HG02571 (cell line): Measurements from ENCODE around the gene RASD2.

Experiments
- ATAC-seq: cut with Tn5 transposase; IDR thresholded peaks from one replicate; pipeline ENCODE4 v1.9.1; 2021; ENCODE audit warnings: mild to moderate bottlenecking, moderate library complexity; ENCODE audit not compliant: unreplicated experiment

Gene RASD2

DNA sequence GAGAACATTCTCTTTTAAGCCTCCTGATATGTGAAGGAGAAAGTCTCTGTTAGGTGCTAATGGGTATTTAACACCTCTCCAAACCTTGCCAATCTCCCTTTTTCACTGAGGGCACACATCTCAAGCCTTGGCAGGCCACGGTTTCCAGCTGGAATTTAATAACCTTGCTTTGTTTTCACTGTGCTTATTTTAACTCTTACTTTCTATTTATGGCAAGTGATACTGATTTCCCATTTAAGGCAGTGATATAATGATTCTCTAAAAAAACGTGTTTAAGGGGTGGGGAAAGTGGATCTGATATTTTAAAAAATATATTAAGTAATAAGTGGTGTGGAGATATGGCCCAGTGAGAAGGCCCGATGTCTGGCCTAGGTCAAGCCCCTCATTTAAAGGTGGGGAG is 1.1 kb upstream of the RASD2 start:
- ATAC-seq: no peak

DNA sequence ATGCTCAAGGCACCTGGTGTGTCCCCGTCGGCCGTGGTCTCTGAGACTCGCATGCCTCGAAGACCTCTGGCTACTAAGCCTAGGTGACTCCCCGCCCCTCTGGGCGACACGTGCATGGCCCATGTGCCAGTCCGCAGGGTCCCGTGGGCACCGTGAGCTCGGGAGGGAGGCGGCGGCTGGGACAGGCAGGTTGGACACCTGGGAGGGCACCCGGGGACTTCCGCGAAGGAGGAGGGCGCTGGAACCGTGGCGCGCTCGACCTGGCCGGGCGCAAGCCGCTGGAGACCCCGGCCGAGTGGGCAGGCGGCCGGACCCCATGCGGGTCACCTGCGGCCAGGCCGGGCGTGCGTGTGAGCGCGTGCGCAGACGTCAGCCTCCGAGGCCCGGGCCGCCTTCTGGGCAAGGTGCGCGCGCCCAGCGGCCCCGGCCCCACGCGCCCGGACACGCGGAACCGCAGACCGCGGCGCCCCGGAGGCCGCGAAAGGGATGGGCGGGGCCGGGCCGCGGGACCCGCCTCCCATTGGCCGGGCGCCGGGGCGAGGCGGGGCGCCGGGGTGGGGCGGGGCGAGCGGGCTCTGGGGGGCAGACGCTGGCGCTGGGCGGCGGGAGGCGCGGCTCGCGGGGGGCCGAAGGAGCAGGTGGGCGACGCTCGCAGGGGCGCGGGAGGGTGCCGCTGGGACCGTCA is 579 bp upstream of the RASD2 start:
- no peak for ATAC-seq

DNA sequence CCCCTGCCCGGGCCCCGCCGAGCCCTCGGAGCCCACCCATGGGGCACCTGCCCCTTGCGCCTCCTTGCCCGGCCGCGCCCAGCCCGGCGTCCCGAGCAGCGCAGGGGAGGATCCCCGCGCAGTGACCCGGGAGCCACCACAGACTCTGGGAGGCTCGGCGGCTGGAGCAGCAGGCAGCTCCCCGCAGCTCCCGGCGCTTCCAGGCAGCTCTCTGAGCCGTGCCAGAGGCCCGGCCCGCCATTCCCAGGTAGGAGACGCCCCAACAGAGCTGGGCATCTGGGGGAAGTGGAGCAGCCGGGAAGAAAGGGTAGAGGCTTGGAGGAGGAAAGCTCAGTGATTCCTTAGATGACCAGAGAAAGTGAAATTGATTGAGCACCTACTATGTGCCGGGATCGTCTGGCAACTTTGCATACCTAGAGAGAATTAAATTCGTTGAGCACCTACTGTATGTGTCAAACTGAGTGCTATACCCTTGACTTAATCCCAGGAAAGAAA is 670 bp downstream of the RASD2 start:
- ATAC-seq: no peak

DNA sequence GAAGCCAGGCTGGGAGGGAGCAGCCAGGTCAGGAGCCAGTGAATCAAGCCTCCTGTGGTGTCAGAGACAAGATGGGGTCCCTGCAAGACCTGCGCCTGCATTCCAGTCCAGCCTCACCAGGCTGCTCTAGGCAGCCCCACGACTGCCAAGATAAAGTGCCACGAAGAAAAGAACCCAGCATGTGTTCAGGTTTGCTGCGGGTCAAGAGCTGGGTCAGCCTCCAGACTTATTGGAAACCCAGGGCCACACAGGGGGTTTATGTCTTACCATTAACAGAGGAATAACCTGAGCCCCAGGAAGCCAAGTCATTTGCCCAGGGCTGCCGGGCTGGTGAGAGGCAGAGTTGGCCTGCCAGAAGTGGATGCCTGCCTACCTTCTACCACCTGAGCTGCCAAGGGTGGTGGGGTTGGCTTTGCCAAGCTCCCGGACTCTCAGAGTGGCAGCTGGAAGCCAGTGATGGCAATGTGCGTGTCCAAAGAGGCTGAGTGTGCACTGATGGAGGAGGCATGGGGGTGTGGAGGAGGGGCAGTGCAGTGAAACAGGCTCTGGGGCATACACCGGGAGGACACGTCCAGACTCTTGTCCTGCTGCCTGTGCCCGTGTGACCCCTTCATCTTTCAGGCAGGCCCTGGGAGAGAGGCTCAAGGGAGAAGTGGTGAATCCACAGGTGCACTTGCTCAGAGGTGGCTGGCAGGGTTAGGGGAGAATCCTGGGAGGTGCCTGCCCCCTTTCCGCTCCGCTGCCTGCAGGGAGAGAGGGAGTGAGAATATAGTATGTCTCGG is 1.7 kb downstream of the RASD2 start:
- ATAC-seq: no peak

DNA sequence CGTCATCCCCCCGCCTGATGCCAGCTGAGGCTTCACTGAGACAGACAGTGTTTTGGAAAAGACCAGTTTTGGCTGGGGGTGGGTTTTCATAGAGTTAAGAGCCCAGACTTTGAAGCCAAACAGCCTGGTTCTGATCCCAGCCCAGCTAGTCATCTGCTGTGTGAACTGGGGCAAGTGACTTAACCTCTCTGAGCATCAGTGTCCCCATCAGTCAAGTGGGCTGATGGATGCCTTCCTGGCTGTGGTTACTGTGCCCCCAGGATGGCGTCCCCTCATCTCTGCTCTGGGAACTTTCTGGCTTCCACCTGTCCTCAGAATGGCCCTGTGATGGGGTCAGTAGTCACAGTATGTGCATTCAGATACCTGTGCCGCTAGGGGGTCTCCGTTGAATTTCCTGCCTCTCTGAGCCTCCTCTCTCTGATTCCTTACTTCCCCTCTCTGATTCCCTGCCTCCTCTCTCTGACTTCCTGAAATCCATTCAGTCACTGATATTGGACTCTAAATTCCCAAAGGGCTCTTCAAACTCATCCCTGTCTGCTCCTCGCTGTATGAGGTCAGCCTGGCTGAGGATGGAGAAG is 2.4 kb downstream of the RASD2 start:
- no peak for ATAC-seq

DNA sequence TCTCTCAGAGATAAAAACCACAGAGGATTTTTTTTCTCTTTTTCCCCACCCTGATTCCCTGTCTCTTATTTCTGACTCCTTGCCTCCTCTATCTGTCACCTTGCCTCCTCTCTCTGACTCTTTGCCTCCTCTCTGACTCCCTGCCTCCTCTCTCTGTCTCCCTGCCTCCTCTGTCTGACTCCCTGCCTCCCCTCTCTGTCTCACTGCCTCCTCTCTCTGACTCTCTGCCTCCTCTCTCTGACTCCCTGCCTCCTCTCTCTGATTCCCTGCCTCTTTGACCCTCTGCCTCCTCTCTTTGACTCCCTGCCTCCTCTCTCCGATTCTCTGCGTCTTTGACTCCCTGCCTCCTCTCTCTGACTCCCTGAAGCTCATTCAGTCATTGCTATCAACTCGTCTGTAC is 3.1 kb downstream of the RASD2 start:
- no peak for ATAC-seq

DNA sequence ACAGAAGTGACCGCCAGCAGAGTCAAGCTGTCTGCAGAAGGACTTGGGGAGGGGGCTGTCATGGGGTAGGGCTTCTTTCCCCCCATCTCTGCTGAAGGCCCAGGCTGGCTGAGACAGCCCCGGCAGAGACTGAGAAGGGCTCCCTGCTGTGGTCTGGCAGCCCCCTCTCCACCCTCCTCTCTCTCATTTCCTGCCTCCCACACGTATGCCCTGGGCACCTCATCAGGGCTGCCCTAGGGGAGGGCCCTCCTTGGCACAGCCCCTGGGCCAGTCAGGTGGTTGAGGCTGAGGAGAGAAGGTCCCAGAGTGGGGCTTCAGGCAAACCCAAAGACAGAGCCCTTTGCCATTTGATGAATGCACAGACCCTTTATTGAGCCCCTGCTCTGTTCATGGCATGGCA is 3.6 kb downstream of the RASD2 start:
- no peak for ATAC-seq

DNA sequence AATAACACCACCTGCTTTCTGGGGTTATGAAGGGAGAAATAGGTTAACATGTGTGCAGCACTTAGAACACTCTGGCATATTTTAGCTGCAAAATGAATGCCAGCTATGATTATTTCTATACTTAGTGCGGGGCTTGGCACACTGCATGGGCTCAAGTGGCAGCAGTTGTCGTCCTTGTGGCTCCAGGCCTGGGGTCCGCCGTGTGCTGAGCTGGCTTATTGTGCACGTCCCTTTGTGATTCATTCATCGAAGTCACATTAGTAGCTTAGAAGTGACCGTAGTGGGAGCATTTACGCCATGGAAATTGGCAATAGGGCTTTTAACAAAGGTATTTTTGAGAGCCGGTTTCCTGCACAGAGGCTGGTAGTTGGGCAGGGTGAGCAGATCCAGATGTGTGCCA is 4.2 kb downstream of the RASD2 start:
- no peak for ATAC-seq

DNA sequence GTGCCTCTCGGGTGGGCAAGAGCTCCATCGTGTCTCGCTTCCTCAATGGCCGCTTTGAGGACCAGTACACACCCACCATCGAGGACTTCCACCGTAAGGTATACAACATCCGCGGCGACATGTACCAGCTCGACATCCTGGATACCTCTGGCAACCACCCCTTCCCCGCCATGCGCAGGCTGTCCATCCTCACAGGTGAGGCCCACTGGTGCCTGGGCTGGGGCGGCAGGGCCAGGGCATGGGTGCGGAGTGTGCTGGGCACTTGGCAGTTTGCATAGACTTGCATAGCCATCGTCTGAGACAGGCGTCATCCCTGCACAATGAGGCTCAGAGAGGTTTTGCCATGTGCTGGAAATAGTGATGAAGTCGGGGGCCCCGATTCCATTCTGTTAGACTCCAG is 6.3 kb downstream of the RASD2 start:
- ATAC-seq: no peak

DNA sequence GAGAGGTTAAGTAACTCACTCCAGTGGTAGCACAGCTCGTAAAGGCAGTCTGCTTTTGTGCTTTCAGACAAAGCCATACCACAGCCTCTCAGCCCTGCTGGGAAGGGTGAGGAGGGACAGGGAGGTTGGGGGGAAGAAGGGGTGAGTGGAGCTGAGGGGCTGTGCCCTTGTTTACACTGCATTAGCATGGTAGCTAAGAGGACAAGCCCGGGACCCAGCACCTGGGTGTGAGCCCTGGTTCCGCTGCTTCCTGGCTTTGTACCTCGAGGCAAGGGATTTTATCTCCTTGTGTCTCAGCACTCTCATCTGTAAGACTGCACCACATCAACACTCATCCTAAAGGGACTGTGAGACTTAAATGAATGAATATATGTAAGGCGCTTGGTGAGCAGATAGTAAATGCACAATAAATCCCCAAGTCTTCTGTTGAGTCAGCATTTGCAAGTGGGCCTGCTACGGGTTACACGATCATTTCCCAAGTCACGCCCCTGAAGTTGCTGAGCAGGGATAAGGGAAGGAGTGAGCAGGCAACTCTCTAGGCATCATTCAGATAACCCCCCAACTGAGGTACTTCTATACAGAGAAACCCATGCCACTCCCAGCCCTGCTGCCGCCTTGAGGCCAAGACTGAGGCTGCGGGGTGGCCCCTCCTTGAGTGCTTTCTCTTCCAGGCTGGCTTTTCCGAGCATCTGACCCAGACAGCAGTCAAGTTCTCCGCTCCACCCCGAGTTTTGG is 7.5 kb downstream of the RASD2 start:
- no peak for ATAC-seq

DNA sequence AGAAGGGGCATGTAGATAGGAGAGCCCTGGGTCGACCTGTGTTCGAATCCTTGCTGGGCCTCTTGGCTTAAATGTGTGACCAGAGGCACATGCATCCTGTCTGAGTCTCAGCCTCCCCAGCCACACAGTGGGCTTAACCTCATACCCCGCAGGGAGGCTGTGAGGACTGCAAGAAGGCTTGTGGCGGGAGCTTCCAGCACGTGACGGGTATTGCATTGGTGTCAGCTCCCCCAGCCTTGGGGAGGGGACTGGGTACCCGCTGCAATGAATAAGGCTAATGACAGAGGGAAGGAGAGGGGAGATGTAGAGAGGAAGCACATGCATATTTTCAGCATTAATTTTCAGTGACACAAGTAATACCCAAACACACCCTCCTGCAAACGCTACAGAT is 8.1 kb downstream of the RASD2 start:
- no peak for ATAC-seq

DNA sequence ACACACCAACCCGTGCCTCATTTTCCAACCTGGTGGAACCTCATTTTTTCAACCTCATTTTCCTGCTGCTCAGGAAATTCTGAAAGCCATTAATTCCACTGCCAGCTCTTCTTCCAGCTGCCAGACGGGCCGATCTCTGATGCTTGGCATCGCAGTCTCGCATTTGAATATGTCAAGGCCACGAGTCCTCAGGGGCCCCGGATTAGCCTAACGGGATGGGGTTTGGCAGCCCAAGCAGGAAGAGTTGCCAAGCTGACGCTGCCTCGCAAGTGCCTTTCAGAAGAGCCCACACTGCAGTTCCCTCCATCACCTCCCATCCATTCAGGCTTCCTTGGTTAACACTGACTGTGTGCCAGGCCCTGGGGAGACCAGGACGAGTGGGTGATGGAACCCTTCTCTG is 8.7 kb downstream of the RASD2 start:
- ATAC-seq: no peak

DNA sequence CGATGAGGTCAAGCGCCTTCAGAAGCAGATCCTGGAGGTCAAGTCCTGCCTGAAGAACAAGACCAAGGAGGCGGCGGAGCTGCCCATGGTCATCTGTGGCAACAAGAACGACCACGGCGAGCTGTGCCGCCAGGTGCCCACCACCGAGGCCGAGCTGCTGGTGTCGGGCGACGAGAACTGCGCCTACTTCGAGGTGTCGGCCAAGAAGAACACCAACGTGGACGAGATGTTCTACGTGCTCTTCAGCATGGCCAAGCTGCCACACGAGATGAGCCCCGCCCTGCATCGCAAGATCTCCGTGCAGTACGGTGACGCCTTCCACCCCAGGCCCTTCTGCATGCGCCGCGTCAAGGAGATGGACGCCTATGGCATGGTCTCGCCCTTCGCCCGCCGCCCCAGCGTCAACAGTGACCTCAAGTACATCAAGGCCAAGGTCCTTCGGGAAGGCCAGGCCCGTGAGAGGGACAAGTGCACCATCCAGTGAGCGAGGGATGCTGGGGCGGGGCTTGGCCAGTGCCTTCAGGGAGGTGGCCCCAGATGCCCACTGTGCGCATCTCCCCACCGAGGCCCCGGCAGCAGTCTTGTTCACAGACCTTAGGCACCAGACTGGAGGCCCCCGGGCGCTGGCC is 11.0 kb downstream of the RASD2 start:
- ATAC-seq: no peak

DNA sequence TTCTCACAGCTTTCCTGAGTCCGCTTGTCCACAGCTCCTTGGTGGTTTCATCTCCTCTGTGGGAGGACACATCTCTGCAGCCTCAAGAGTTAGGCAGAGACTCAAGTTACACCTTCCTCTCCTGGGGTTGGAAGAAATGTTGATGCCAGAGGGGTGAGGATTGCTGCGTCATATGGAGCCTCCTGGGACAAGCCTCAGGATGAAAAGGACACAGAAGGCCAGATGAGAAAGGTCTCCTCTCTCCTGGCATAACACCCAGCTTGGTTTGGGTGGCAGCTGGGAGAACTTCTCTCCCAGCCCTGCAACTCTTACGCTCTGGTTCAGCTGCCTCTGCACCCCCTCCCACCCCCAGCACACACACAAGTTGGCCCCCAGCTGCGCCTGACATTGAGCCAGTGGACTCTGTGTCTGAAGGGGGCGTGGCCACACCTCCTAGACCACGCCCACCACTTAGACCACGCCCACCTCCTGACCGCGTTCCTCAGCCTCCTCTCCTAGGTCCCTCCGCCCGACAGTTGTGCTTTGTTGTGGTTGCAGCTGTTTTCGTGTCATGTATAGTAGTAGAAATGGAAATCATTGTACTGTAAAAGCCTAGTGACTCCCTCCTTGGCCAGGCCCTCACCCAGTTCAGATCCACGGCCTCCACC is 11.7 kb downstream of the RASD2 start:
- no peak for ATAC-seq

DNA sequence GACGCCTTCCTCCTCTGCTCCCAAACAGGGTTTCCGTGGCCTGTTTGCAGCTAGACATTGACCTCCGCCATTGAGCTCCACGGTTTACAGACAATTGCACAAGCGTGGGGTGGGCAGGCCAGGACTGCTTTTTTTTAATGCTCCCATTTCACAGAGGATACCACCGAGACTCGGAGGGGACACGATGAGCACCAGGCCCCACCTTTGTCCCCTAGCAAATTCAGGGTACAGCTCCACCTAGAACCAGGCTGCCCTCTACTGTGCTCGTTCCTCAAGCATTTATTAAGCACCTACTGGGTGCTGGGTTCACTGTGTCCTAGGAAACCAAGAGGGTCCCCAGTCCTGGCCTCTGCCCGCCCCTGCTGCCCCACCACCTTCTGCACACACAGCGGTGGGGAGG is 12.2 kb downstream of the RASD2 start:
- ATAC-seq: no peak

DNA sequence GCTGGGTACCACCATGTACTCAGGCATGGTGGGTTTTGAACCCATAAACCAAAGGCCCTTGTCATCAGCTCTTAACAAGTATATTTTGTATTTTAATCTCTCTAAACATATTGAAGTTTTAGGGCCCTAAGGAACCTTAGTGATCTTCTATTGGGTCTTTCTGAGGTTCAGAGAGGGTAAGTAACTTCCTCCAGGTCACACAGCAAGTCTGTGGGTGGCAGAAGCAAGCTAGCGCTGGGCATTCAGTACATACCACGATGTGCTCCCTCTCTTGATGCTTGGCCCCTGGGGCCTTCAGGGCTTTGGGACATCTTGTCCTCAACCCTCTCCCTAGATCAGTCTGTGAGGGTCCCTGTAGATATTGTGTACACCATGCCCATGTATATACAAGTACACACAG is 12.7 kb downstream of the RASD2 start:
- no peak for ATAC-seq

DNA sequence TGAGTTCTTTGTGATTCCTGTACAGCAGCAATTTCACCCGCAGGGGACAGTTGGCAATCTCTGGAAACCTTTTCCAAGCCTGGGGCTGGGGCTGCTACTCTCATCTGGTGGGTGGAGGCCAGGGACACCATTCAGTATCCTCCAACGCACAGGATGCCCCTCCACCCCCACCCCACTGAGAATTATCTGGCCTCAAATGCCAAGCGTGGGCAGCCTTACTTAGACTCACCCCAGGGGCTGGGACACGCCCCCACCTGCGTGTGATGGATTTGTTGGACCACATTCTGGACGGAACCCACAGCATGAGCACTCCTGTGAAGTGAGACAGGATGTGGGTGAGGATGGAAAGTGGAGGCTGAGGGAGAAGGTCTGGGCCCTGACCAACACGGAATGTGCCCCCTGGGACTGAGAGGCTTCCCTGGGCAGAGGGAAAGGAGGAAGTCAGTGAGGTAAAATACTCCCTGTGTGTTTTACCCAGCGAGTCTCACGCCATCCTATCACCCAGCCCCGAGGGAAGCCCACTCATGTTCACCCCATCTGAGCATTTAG is 13.7 kb downstream of the RASD2 start:
- ATAC-seq: no peak

DNA sequence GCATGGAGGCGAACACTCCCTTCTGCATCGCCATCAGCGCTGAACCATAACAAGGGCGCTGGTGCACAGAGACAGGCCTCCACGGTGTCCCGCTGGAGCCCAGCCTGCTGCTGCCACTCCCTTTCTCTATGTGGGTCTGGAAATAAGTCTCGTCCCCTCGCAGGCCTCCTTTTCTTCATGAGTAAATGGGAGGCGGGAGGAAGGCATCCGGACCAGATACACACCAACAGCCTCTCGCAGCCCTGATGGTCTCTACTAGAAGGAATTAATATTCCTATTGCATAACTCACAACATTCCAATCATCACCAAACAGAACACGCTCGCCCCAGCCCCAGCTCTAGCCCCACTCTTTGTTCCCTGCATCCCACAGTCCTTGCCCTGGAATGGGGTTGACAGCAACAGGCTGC is 14.9 kb downstream of the RASD2 start:
- no peak for ATAC-seq

DNA sequence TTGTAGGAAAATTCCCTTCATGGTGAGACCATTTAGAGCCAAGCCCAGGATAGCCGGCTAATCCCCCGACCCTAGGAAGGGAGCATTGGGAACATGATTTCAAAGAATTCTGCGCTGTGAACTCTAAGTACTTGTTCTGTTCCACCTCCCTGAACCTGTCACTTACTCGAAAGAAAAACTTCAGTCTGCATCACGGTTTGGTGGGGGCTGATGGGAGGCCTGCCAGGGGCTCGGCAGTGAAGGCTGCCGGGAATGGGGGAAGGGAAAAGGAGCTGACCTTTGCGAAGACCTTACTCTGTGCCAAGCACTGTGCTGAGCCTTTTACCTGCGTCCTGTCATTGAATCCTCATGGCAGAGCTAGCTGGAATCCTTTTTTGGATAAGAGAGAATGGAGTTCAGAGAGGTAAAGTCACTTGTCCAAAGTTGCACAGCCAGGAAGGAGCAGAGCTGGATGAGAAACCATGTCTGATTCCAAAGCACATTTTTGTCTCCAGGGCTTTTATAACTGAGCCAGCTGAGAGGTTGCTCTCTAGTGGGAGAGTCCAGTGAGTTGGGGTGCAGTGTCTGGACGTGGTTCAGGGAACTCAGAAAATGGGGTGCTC is 15.4 kb downstream of the RASD2 start:
- ATAC-seq: no peak

DNA sequence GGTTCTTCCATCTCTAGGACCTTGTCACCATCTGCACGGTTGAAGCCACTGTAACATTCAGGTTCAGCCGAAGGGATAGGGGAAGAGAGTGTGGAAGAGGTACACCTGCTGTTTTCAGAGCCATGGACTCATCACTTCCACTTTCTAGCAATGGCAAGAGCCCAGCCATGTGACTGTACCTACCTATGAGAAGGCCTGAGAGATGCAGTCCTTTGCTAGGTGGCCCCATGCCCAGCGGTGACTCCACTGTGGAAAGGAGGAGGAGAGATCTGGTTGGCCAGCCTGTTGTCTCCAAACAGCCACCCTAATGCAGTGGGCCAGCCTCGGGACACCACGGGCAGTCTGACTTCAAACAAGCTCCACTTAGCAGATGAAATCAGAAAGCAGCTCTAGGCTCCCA is 16.0 kb downstream of the RASD2 start:
- ATAC-seq: no peak
